Uterus (tissue), 2 donors: Measurements from ENCODE around the gene MBTPS1.

Experiments
- CTCF ChIP-seq, 4 experiments: fragments of 200-600 bp in 2 of 4; fragments of 450-650 bp in 2 of 4; sonication (generic) in 2 of 4; IDR thresholded peaks; one replicate each; pipeline ENCODE4 v1.5.1; 2016 to 2019; ENCODE audit warnings: antibody characterized with exemption in 4 of 4, mild to moderate bottlenecking in 2 of 4, moderate library complexity in 1 of 4
- POLR2A ChIP-seq, 2 donors: fragments of 450-650 bp; IDR thresholded peaks; one replicate each; pipeline ENCODE4 v1.6.1; 2016; ENCODE audit warnings: antibody characterized with exemption in 2 of 2, mild to moderate bottlenecking in 1 of 2, moderate library complexity in 1 of 2

- no peak for TF ChIP-seq CTCF (IDR thresholded peaks at IDR 0.05)
- no peak for TF ChIP-seq POLR2A (IDR thresholded peaks at IDR 0.05)
Measured at GRCh38 chr16:84096447-84097005, 20.2 kb downstream of the MBTPS1 start.
